Eye (tissue), 1 donor: ENCODE measurements around the gene MKI67.

ENCODE experiments used
- DNase-seq: peaks from one replicate; pipeline ENCODE4 v3.0.0-alpha.2; 2015

The MKI67 gene

DNA sequence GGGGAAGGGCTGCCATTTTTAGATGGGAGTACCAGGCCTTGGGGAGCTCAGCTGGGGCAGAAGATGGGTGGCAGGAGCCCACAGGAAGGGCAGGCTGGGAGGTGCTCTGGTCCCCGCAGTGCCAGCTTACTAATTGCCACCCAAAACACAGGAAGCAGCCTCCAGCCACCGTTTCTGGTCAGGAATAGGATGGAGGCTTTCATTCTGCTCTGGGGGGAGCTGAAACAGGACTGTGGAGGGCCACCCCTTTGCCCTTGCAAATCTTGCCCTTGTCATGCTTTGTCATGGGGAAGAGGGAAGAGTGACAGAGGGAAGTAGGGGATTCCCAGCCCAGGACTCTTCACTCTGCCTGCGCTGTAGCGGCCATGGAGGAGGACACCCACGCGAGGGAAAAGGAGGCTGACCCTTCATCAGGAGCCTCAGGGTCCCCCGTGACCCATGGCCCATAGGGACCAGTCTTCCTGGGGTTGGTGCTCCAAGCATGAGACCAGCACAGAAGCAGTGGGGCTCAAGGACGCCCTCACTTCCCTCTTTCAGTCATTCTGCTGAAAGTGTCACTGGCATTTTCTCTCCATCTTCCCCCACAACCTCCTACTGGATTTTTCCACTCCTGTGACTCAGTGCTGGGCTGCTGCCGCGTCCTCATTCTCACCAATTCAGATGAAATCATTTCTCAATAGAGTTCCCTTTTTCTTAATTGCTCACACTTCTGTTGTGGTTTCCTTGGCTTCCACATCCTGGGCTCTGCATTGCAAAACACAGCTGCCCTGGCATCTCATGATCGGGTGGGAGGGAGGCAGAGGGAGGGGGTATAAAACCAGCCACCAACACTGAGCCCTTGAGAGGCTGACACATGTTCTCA is 61.9 kb downstream of the MKI67 start:
- DNase-seq: no peak

DNA sequence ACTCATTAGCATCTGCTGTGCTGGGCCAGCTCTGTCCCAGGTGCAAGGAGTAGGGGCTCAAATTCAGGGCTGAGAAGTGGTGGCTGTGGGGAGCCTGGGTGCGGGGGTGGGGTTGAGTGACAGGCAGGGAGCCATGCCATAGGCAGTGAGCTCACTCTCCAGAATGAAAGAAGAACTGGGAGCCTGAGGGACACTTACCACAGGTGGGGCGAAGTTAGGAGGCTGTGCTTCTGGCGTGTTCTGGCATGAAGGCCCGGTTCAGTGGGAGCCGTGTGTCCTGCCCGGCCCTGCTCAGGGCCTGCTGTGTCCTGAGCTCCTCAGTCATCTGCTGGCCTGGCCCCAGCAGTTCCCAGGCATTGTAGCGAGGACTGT is 62.5 kb downstream of the MKI67 start:
- DNase-seq: no peak

DNA sequence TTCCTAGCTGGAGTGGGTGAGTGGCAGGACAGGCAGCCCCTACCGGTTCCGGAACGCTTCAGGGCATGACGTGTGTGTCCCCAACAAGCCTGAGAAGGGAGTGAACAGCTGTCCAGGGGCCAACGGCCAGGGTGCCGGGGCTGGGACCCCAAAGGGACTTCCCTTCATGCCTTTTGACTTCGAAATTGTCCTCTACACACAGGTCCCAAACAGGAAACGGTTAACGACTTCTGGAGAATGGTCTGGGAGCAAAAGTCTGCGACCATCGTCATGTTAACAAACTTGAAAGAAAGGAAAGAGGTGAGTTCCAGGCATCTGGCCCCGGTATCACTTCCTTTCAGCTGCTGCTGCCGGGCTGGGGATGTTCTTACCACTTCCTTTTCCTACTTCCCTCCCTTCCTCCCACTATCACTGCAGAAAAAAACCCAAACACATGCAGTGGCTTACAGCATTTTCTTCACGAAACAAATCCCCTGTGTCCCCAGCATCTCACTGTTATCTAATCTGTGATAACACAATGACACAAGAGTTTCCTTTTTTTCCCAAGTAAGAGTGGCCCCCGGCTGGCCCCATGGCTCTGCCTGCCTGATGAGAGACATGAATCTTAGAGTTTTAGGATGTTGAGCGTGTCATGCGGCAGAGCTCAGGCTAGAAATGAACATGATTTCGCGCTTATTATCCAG is 63.2 kb downstream of the MKI67 start:
- no peak for DNase-seq

DNA sequence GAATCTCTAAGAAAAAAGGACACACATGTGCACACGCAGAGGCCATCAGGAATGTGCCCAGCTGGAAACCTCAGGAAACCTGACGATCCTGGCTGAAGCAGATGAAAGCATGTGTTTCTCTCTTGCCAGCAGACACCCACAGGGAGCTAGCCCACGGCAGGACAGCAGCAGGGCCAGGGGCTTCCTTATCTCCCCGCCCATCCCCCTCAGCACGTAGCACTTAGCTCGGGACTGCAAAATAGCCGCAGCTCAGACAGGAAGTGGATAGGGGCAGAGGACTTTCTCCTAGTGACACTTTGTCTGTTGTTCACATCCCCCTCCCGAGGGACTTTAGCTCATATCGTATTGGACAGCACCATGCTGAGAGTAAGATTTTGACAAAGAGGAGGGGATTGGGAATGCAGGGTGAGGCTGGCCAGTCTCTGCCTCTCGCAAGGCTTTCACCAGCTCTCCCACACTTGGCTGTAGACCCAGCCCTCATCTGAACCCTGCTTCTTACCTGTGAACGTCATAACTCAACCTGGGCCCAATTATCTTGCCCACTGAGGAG is 63.8 kb downstream of the MKI67 start:
- DNase-seq: peak; percentile 64

DNA sequence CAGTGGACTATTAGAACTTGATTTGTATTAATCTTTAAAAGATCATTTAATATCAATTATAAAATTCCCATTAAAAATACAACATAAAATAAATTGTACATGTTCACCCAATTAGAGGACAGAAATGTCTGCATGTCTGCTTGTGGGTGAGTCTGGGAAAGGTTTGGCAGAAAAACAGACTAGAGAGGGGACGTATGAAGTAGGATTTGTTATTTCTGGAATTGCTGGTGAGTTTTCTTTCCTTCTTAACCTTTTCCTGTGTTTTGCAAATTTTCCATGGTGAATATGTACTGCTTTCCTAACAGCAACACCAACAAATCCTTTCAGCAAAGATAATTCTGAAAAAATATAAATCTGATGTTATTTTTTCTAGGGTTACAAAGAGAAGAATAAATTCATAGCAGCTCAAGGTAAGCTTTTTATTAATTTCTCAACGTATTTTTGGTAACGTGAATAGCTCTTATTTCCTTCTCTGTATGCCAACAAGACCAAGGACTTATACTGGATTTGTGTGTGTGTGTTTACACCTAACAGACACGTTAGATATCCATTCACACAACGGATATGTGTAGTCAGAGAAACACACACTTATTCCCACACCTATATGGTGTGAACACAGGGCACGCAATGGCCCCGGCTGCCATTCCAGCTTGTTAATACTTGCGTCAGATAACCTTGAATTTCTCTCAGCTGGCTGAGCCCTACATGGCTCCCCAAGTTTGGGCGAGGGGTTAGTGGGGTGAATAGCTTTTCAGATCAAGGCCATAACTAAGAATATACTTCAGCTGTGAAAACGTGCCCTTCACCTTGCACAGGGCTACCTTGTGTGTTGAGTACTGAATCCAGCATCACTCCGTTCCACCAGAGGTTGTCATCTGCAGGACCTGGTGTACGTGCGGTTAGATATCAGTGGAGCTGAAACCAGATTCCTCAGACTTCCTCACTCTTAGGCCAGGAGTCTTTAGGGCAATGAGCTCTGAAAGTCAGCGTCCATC is 64.6 kb downstream of the MKI67 start:
- DNase-seq: peak; percentile 19

DNA sequence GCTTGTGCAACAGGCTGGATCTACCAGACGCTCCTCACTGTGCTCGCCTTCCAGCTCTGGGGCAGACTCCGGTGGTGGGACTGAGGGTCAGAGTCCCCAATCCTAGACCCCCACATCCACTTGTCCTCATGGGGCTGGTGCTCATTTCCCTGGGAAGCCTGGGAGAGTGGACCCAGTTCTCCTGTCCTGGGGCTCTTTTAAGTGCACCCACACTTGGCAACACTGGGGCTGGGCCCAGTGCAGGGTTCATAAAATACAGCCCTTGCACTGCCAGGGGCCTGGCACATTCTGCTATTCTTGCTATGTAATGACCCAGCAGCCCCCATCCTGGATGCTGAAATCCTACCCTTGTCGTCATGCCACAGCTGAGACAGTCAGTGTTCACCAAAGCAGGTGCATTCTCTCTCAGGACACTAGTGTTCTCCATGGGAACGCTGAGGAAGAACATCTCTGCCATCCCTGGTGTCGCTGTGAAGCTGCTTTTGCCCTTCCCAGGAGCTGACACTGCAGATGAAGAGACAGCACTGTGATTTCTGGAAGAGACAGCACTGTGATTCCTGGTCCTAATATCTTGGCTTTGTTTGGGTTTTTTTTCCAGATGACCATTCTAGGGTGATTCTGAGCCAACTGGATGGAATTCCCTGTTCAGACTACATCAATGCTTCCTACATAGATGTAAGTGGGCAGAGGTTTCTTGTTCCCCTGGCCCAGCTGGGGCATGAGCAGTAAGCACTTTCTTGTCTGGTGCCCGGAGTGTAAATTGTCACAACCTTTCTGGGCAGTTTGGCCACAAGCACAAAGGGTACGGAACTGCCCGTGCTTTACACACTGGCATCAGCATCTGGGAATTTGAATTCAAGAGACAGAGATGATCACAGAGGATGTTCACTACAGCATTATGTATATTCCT is 65.6 kb downstream of the MKI67 start:
- DNase-seq: no peak

DNA sequence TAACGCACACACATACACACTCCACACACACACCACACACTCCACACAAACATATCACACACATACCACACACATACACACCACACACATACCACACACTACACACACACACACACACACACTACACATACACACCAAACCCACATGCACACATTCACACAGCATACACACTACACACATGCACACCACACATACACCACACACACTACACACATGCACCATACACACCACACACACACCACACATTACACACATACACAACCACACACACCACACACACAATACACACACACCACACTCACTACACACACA is 66.3 kb downstream of the MKI67 start:
- no peak for DNase-seq

DNA sequence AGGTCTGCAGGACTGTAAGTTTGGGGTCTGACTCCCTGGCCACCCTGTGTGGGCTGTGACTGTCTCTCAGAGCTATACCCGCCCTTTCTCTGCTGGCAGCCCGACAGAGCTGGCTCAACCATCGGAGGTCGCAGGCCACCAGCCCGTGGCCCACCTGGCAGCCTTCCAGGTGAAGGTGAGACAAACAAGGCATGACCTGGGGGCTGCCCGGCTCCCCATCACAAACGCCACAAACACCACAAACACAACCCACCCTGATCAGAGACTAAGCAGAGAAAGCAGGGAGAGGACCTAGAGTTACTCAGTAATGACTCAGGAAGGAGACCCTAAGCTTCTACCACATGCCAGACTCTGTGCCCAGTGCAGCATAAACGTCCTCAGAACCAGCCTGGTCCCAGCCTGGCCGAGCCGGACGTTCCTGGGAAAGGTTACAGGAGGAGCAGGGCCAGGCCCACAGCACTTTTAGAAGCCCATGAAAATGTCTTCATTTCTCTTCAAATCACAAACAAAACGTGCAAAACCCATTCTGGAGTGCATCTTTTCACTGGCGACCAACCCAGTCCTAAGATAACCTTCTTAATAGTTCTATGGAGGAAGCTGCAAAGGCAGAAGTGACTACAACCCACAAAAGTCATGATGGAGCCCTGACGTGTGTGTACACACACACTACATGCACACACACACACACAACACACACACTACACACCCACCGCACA is 66.8 kb downstream of the MKI67 start:
- no peak for DNase-seq

DNA sequence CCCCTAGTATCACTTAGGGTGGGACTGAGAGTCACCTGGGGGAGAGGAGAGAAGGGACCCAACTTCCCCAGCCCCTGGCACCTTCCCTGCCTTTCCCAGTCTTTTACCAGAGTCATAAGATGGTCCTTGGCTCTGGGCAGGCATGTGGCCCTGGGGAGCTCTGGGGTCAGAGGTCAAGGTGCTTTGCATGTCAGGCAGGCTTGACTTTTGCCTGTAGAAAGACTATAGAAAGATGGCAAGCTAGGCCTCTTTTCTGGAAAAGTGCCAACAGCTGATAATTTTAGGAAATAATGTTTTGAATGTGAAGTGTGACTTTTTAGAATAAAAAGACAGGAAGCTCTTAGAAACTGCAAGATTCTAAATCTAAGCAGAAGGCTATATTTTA is 67.5 kb downstream of the MKI67 start:
- DNase-seq: no peak

DNA sequence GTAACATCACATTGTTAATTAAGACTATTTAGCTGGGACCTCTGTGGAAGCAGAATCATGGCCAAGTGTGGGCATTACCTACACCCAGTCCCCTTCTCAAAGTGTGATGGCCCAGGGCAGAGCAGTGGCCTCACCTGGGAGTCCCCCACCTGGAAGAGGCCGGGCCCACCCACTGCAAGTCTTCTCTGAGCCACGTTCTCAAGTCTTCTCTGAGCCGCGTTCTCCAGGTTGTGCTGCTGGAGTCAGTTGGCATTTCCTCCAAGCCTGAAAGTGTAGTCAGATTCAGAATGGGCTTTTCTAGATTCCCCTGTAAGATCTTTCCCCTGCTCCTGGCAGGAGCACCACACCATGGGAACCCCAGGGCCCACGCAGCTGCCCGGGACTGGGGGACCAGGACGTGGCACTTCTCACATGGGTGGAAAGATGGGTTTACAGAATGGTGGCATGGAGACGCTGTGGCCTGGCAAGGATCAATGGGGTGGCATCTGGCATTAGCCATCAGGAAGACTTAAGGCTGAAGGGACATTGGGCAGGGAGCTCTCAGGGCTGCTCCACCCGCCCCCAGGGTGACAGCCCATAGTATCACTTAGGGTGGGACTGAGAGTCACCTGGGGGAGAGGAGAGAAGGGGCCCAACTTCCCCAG is 68.0 kb downstream of the MKI67 start:
- DNase-seq: no peak

DNA sequence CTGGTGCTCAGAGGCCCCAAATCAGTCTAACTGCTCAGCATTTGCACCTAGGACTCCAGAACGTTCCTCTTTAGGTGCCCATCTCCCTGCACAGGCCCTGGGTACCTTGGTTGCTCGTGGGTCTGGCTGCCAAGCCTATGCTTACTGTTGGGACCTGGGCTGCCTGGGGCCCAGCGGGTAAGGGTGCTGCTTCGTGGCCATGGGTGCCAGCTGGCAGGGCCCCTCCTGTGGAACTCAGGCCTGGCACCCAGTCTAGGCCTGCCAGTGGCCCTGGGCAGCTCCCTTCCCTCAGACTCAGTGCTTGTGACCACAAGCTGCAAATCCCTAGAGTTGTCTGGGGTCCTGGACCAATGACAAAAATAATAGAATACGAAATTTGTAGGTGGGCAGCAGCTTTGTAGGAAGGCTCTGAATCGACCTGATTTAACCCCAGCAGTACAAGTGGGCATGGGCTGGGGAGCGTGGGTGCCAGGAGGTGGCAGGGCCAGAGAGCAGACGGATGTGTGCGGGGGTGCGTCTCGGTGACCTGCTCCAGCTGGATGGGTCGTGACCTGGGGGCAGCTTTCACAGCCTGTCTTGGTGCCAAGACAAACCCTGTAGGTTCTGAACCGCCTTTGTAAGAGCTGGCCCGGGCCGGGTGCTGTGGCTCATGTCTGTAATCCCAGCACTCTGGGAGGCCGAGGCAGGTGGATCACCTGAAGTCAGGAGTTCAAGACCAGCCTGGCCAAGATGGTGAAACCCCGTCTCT is 69.7 kb downstream of the MKI67 start:
- no peak for DNase-seq

DNA sequence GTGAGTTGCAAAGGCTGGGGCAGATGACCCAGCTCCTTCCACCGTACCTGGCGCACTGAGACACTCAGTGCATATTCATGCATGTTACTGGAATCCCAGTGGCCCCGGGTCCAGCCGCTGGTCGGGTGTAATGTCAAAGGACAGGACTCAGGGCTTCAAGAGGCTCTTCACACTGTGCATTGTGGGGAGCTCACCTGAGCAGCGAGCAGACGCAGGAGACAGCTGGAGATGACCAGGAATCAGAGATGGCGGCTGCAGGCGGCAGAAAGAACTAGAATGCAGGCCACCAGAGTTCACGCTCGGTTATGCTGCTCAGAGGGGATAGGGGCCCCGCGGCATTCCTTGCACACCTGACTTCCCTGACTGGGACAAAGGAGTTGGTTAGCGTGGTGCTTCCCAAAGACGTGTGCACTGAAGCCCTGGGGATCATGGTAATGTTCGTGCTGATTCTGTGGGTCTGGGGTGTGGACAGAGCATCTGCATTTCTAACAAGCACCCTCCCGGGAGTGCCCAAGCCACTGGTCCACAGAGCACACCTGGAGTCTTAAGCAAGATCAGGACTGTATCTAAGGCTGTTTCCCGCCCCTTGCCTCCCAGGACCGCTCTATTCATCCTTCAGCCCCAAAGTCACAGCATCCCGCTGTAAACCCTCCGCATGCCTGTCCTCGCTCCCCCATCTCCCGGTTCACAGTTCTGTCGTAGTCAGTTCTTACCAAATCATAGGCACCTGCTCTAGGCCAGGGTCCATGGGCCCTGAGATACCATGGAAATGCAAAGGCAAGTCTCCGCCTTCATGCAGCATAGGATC is 71.0 kb downstream of the MKI67 start:
- no peak for DNase-seq

DNA sequence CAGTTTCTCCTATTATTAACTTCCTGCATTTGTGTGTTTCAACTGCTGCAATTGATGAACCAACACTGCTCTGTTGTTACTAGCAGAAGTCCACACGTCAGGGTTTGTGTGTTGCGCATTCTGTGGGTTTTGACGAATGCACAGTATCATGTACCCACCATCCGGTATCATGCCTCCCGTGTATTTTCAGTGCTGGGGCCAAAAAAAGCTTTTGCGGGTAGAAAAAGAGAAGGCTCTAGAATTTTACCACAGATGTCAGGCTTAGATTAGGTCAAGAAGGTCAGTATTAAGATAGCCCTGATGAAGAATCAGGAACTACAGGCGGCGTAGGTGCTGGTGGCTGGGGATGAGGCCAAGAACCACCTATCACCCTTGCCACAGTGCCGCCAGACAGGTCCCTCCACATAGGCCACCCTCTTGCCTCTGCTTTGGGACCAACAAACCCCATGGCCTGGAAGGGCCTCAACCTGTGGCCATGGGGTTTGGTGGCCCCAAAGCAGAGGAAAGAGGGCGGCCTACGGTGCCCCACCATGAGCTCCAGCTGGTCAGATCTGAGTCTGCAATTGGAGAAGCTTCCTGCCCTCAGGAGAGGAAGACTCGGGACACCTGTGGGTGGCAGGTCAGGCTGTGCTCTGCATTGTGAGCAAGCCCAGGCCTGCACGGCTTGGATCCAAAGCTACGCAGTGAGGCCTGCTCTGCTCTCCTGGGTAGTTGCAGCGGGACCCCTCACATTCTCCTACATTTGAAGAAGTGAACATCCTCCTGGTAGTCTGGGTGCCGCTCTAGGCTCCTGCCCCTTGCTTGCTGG is 71.9 kb downstream of the MKI67 start:
- DNase-seq: no peak

DNA sequence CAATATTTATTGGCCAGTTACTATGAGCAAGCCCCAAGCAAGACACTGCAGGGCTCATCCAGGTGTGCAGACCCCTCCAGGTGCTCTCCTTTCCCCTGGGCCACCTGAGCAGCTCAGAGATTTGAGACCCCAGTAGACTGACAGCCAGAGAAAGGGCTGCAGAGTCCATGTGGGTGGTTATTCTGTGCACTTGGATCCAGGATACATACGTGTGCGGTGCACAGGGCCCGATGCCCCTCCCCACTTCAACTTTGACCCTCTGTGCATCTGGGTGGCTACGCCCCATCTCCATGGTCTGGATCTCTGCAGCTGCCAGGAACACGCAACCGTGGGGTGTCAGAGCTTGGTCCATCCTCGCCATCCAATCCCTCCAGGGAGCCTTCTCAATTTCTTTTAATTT is 72.9 kb downstream of the MKI67 start:
- no peak for DNase-seq

DNA sequence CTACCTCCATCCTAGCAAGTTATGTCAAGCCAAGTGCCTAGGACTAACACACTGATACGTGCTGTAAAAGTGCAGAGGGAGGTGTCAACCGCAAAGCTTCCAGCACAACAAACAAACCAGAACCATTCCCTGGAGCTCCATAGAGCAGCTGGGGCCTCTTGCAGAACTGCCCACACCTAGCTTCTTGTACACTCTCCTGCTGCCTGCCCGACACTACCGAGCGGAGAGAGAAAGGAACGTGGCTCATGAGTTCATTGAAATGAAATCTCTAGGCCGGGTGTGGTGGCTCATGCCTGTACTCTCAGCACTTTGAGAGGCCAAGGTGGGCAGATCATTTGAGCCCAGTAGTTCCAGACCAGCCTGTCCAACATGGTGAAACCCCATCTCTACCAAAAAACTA is 73.5 kb downstream of the MKI67 start:
- no peak for DNase-seq

DNA sequence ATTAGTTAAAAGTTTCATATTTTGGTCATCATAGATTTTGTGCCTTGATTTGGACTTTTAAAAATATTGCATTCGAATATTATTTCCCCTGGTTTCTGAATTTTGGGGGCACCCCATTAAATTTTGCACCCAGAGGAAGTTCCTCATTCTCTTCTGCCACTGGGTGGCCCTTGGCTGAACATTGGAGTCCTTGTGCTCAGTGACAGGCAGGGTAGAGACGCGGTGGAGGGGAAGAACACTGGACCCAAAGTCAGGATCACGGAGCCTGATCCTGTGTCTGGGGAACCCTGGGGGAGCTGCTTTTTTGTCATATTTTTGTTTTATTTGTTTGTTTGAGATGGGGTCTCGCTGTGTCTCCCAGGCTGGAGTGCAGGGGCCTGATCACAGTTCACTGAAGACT is 74.7 kb downstream of the MKI67 start:
- DNase-seq: no peak

DNA sequence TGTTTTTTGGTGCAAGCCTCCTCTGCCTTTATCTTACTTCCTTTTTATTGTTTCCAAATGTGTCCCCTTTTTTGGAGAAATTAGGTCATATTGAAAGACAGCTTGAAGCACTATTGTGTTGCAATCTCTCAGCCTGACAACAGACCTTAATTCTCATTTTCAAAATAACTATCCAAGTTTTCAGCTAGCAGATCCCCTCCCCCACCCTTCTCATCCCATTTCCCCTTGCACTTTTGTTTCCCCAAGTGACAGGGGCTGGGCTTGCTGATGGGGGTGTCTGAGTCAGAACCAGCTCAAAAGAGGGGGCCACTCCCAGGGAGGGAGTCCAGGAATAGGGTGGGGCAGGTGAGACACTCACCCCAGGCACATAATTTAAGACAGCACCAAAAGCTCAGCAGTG is 75.3 kb downstream of the MKI67 start:
- DNase-seq: no peak

DNA sequence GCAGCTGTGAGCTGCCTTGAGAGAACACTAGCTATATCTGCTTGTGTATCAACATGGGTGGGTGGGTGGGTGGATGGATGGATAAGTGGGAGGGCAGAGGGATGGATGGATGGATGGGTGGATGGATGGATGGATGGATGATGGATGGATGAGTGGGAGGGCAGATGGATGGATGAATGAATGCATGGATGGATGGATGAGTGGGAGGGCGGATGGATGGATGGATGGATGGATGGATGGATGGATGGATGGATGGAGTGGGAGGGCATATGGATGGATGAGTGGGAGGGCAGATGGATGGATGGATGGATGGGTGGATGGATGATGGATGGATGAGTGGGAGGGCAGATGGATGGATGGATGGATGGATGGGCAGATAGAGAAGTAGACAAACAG is 76.1 kb downstream of the MKI67 start:
- no peak for DNase-seq
